Activated CD4-positive, alpha-beta T cell treated with anti-CD3 and anti-CD28 coated beads for 4 hours (primary cell): Measurements from ENCODE around the gene SEC24B.
"Not testable (repeated sequence)": the region's sequence is repeated elsewhere in the genome, so short reads cannot be mapped to it uniquely, and the experiment has no call there.

Source experiments
- DNase-seq, 2 donors: peaks; one replicate each; pipeline ENCODE4 v3.0.0-alpha.2; 2020

SEC24B gene

GRCh38 chr4:109511414-109511813 is 77.8 kb downstream of the SEC24B start:
- DNase-seq = no peak

- DNase-seq = not testable (repeated sequence)
Measured at GRCh38 chr4:109513368-109513767, 79.8 kb downstream of the SEC24B start.

GRCh38 chr4:109532182-109532581 is 98.6 kb downstream of the SEC24B start:
- no peak for DNase-seq

- DNase-seq = no peak
Measured at GRCh38 chr4:109545401-109545800, 111.8 kb downstream of the SEC24B start.

- DNase-seq = no peak
Measured at GRCh38 chr4:109547394-109547793, 113.8 kb downstream of the SEC24B start.

GRCh38 chr4:109548655-109549054 is 115.0 kb downstream of the SEC24B start:
- DNase-seq = peak; percentile 9 to 23

GRCh38 chr4:109552237-109552636 is 118.6 kb downstream of the SEC24B start:
- no peak for DNase-seq

- no peak for DNase-seq
Measured at GRCh38 chr4:109553130-109553529, 119.5 kb downstream of the SEC24B start.

- DNase-seq = no peak
Measured at GRCh38 chr4:109554971-109555370, 121.4 kb downstream of the SEC24B start.

GRCh38 chr4:109557433-109557832 is 123.8 kb downstream of the SEC24B start:
- no peak for DNase-seq

- DNase-seq = not testable (repeated sequence)
Measured at GRCh38 chr4:109558095-109558494, 124.5 kb downstream of the SEC24B start.

GRCh38 chr4:109559625-109559982 is 126.0 kb downstream of the SEC24B start:
- DNase-seq = peak; percentile 31 to 36

GRCh38 chr4:109559983-109560686 is 126.5 kb downstream of the SEC24B start, which contains the start of gene MCUB:
TSS of gene MCUB (plus strand) at chr4:109560246. CDS start at chr4:109560338, 92 bp downstream.
- peak; percentile 87 to 88 for DNase-seq

GRCh38 chr4:109560687-109561461 is 127.3 kb downstream of the SEC24B start:
- peak; percentile 60 to 62 for DNase-seq

GRCh38 chr4:109562457-109563239 is 129.0 kb downstream of the SEC24B start:
- no peak for DNase-seq

GRCh38 chr4:109571494-109571893 is 137.9 kb downstream of the SEC24B start:
- no peak for DNase-seq

GRCh38 chr4:109572154-109572553 is 138.5 kb downstream of the SEC24B start:
- DNase-seq = no peak

- peak in 1 of 2 donors; percentile 20 for DNase-seq
Measured at GRCh38 chr4:109574443-109574850, 140.8 kb downstream of the SEC24B start.

GRCh38 chr4:109574931-109575804 is 141.6 kb downstream of the SEC24B start:
- no peak for DNase-seq

GRCh38 chr4:109576462-109576861 is 142.8 kb downstream of the SEC24B start:
- DNase-seq = no peak

GRCh38 chr4:109578846-109579245 is 145.2 kb downstream of the SEC24B start:
- no peak for DNase-seq

- DNase-seq = not testable (repeated sequence)
Measured at GRCh38 chr4:109579997-109580396, 146.4 kb downstream of the SEC24B start.
